ENCODE measurements around the gene MCCC2. TPM values are rescaled to one million over a fixed set of nuclear protein-coding genes. Genes with fewer than 3 reads are reported as not detected.

Gene MCCC2
- total RNA-seq, 2 experiments from 2014 or later, result 34.7 to 61.2 TPM

- no peak overlapping the region for H3K27ac ChIP-seq (ENCODE audit: low read depth, low read length, poor library complexity, severe bottlenecking)
- no peaks in the 10 kb centered on the region for H3K36me3 ChIP-seq (ENCODE audit: insufficient read depth, low read length)
- no peak overlapping the region for H3K4me3 ChIP-seq (ENCODE audit: low read depth, low read length, poor library complexity, severe bottlenecking)
- H4K20me1 ChIP-seq (ENCODE audit: insufficient read depth, low read length), result no peaks in the 10 kb centered on the region
- BruUV-seq (replicated peaks), result no TSS peak
- ChIA-PET CTCF (ENCODE audit: unreplicated experiment) (no interaction called here), POLR2A (interaction anchor here (1.2 kb wide), 1 partner anchor 38 kb away, joined by 3 read pairs; no protein-coding TSS in a partner anchor)
- peaks cover 5% of the 10 kb centered on the region for H3K4me1 ChIP-seq (ENCODE audit: insufficient read depth, low read length, poor library complexity, severe bottlenecking)
- no peaks in the 10 kb centered on the region for H3K79me2 ChIP-seq (ENCODE audit: insufficient read depth, low read depth, low read length)
- no peaks in the 10 kb centered on the region for H3K9me3 ChIP-seq (ENCODE audit: low read length)
- no peaks in the 10 kb centered on the region for H3K9me2 ChIP-seq (ENCODE audit: insufficient read depth, low read length)
- TF ChIP-seq CTCF (conservative IDR thresholded peaks at IDR 0.05; ENCODE audit: low read length), result no peak
- no peak for TF ChIP-seq EZH2phosphoT487 (IDR thresholded peaks at IDR 0.05; ENCODE audit: borderline replicate concordance, low read depth, low read length)
- H3K4me2 ChIP-seq (ENCODE audit: low read length), result no peak overlapping the region
- no peak overlapping the region for H2AFZ ChIP-seq (ENCODE audit: low read length)
- no peak for DNase-seq (ENCODE audit: low spot score)
- intact Hi-C loops (cut with micrococcal nuclease; ENCODE audit: unreplicated experiment), result no loop called here
Measured at GRCh38 chr5:71699233-71699632, 112.1 kb downstream of the MCCC2 start.

- Histone ChIP-seq H3K36me3 (ENCODE audit: insufficient read depth, low read length) (no peaks in the 10 kb centered on the region), H3K9me3 (ENCODE audit: low read length) (no peaks in the 10 kb centered on the region), H2AFZ (ENCODE audit: low read length) (no peak overlapping the region), H3K9me2 (ENCODE audit: insufficient read depth, low read length) (no peaks in the 10 kb centered on the region), H3K4me2 (ENCODE audit: low read length) (no peak overlapping the region), H3K27ac (ENCODE audit: low read depth, low read length, poor library complexity, severe bottlenecking) (no peak overlapping the region), H3K4me1 (ENCODE audit: insufficient read depth, low read length, poor library complexity, severe bottlenecking) (peaks cover 5% of the 10 kb centered on the region), H4K20me1 (ENCODE audit: insufficient read depth, low read length) (no peaks in the 10 kb centered on the region), H3K79me2 (ENCODE audit: insufficient read depth, low read depth, low read length) (no peaks in the 10 kb centered on the region), H3K4me3 (ENCODE audit: low read depth, low read length, poor library complexity, severe bottlenecking) (no peak overlapping the region)
- DNase-seq (ENCODE audit: low spot score), result no peak
- ChIA-PET POLR2A (interaction anchor here (0.6 to 1.2 kb wide), 2 partner anchors 37 to 69 kb away, joined by 3 read pairs; no protein-coding TSS in a partner anchor), CTCF (ENCODE audit: unreplicated experiment) (no interaction called here)
- intact Hi-C loops (cut with micrococcal nuclease; ENCODE audit: unreplicated experiment), result no loop called here
- no peak for TF ChIP-seq EZH2phosphoT487 (IDR thresholded peaks at IDR 0.05; ENCODE audit: borderline replicate concordance, low read depth, low read length)
- TF ChIP-seq CTCF (conservative IDR thresholded peaks at IDR 0.05; ENCODE audit: low read length), result no peak
- no TSS peak for BruUV-seq (replicated peaks)
Measured at GRCh38 chr5:71699751-71700150, 112.6 kb downstream of the MCCC2 start.

- POLR2A ChIA-PET, result interaction anchor here (0.6 to 1.0 kb wide), 2 partner anchors 12 to 158 kb away, joined by 3 read pairs; no protein-coding TSS in a partner anchor
- H4K20me1 ChIP-seq (ENCODE audit: insufficient read depth, low read length), result no peaks in the 10 kb centered on the region
- no peak overlapping the region for H3K27ac ChIP-seq (ENCODE audit: low read depth, low read length, poor library complexity, severe bottlenecking)
- no peaks in the 10 kb centered on the region for H3K36me3 ChIP-seq (ENCODE audit: insufficient read depth, low read length)
- H2AFZ ChIP-seq (ENCODE audit: low read length), result no peak overlapping the region
- CTCF ChIA-PET (ENCODE audit: unreplicated experiment), result no interaction called here
- H3K4me1 ChIP-seq (ENCODE audit: insufficient read depth, low read length, poor library complexity, severe bottlenecking), result peaks cover 5% of the 10 kb centered on the region
- H3K79me2 ChIP-seq (ENCODE audit: insufficient read depth, low read depth, low read length), result no peaks in the 10 kb centered on the region
- no TSS peak for BruUV-seq (replicated peaks)
- no peaks in the 10 kb centered on the region for H3K9me3 ChIP-seq (ENCODE audit: low read length)
- no peak for TF ChIP-seq EZH2phosphoT487 (IDR thresholded peaks at IDR 0.05; ENCODE audit: borderline replicate concordance, low read depth, low read length)
- H3K9me2 ChIP-seq (ENCODE audit: insufficient read depth, low read length), result no peaks in the 10 kb centered on the region
- no peak for DNase-seq (ENCODE audit: low spot score)
- no peak overlapping the region for H3K4me2 ChIP-seq (ENCODE audit: low read length)
- intact Hi-C loops (cut with micrococcal nuclease; ENCODE audit: unreplicated experiment), result no loop called here
- H3K4me3 ChIP-seq (ENCODE audit: low read depth, low read length, poor library complexity, severe bottlenecking), result no peak overlapping the region
Measured at GRCh38 chr5:71700803-71701202, 113.7 kb downstream of the MCCC2 start.
